ENCODE results near the gene SEZ6L. TPM values are rescaled to one million over a fixed set of nuclear protein-coding genes. Genes with fewer than 3 reads are reported as not detected.

Gene SEZ6L
- total and polyA plus RNA-seq, 10 donors: 0.02 to 0.72 (median 0.30) TPM; not detected in 2

DNA sequence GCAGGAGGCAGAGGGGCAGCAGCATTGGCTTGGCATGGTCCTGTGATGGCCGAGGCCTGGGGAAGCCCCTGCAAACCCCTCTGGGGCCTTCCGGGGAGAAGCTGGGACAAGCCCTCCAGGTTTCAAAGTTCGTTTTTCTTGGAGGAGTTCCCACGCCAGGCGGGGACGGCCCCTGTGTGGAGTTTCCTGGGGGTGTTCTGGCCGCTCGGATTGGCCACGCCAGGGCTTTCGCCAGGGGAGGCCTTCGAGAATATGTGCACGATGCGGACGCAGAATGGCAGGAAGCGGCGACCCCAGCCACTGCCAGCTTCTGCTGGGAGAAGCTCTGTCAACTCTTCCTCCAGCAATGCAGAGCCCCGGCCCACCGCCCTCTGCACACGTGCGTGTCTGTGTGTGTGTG, 157.5 kb downstream of the SEZ6L start:
- Histone ChIP-seq H3K4me1 (no peaks in the 10 kb centered on the region), H3K4me3 (no peak overlapping the region), H3K36me3 (no peaks in the 10 kb centered on the region), H3K27me3 (replicated peaks in 1 of 7) (peaks cover 0 to 52% (median 0%) of the 10 kb centered on the region in 7 donors), H3K27ac (no peak overlapping the region), H3K9me3 (no peaks in the 10 kb centered on the region)
- DNase-seq: no peak
- TF ChIP-seq CTCF (IDR thresholded peaks at IDR 0.05 in 8 of 11, conservative IDR thresholded peaks at IDR 0.05 in 3 of 11) (no peak), POLR2A (IDR thresholded peaks at IDR 0.05) (no peak), POLR2AphosphoS5 (IDR thresholded peaks at IDR 0.05) (no peak)
- WGBS, 5 donors: 60 to 73% (median 71%) methylated on average over 20 of the region's 20 CpGs
- intact Hi-C loops (cut with DNase I; ENCODE audit: low total_unique reads): no loop called here

GRCh38 chr22:26327306-26327705, 158.0 kb downstream of the SEZ6L start:
- 88 to 94% (median 90%) methylated on average over 6 of the region's 6 CpGs for WGBS, 5 donors
- no peak for DNase-seq
- intact Hi-C loops (cut with DNase I; ENCODE audit: low total_unique reads): no loop called here
- no peaks in the 10 kb centered on the region for H3K4me1 ChIP-seq
- H3K9me3 ChIP-seq: no peaks in the 10 kb centered on the region
- no peak for TF ChIP-seq CTCF (IDR thresholded peaks at IDR 0.05 in 8 of 11, conservative IDR thresholded peaks at IDR 0.05 in 3 of 11)
- no peak overlapping the region for H3K4me3 ChIP-seq
- H3K27ac ChIP-seq: no peak overlapping the region
- peaks cover 0 to 52% (median 0%) of the 10 kb centered on the region in 7 donors for H3K27me3 ChIP-seq (replicated peaks in 1 of 7)
- no peaks in the 10 kb centered on the region for H3K36me3 ChIP-seq

DNA sequence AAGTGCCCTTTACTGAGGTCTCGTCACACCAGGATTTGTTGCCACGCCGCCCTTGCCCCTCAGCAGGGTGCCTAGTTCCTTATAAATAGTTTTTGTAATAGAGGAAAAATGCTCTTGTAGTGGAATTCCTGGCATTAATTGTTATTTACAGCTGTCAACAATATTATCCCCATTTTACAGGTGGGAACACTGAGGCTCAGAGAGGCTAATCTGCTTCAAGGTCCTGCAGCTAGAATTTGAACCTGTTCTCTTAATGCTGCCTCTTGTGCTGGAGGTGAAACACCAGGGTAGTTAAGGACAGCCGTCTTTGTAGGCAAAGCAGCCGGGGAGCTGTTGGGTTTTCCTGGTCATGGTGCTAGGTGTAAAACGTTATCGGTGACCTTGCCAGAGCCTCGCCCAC, 159.0 kb downstream of the SEZ6L start:
- Histone ChIP-seq H3K4me1 (no peaks in the 10 kb centered on the region), H3K9me3 (no peaks in the 10 kb centered on the region), H3K4me3 (no peak overlapping the region), H3K27ac (no peak overlapping the region), H3K27me3 (replicated peaks in 1 of 7) (peaks cover 0 to 52% (median 0%) of the 10 kb centered on the region in 7 donors), H3K36me3 (no peaks in the 10 kb centered on the region)
- WGBS, 5 donors: 68 to 84% (median 83%) methylated on average over 8 of the region's 8 CpGs
- no peak for DNase-seq
- intact Hi-C loops (cut with DNase I; ENCODE audit: low total_unique reads): no loop called here
- no peak for TF ChIP-seq POLR2AphosphoS5 (IDR thresholded peaks at IDR 0.05)
- no peak for TF ChIP-seq CTCF (IDR thresholded peaks at IDR 0.05 in 8 of 11, conservative IDR thresholded peaks at IDR 0.05 in 3 of 11)
- no peak for TF ChIP-seq POLR2A (IDR thresholded peaks at IDR 0.05)

- WGBS, 5 donors: 27 to 30% (median 28%) methylated on average over 4 of the region's 4 CpGs
- no peaks in the 10 kb centered on the region for H3K36me3 ChIP-seq
- intact Hi-C loops (cut with DNase I; ENCODE audit: low total_unique reads): loop anchor here (10.0 kb wide), 1 partner anchor 866 kb away; no protein-coding TSS in a partner anchor
- DNase-seq: no peak
- no peak overlapping the region for H3K27ac ChIP-seq
- no peak overlapping the region for H3K4me3 ChIP-seq
- H3K9me3 ChIP-seq: no peaks in the 10 kb centered on the region
- no peaks in the 10 kb centered on the region for H3K4me1 ChIP-seq
- TF ChIP-seq CTCF (IDR thresholded peaks at IDR 0.05 in 8 of 11, conservative IDR thresholded peaks at IDR 0.05 in 3 of 11) (peak; percentile 46 to 85 (median 71)), POLR2A (IDR thresholded peaks at IDR 0.05) (no peak)
- H3K27me3 ChIP-seq (replicated peaks in 1 of 7): peaks cover 0 to 49% (median 0%) of the 10 kb centered on the region in 7 donors
Measured at GRCh38 chr22:26330971-26331625, 161.8 kb downstream of the SEZ6L start.

Data from spleen (tissue), 11 donors.